ENCODE measurements around the gene CMSS1. TPM values are rescaled to one million over a fixed set of nuclear protein-coding genes. Genes with fewer than 3 reads are reported as not detected.

CMSS1 gene
- total RNA-seq, 1 experiment from 2014 or later: 55.8 TPM

- CTCF ChIA-PET: interaction anchor here (0.8 to 1.3 kb wide), 3 partner anchors 9 to 99 kb away, joined by 3 to 8 read pairs (median 3); no protein-coding TSS in a partner anchor
- BruUV-seq (replicated peaks): no TSS peak
- no peaks in the 10 kb centered on the region for H3K27me3 Mint-ChIP-seq (ENCODE audit: unreplicated experiment)
Observed at GRCh38 chr3:100104817-100105413, 287.3 kb downstream of the CMSS1 start.

GRCh38 chr3:100105501-100105900, 287.8 kb downstream of the CMSS1 start:
- no peaks in the 10 kb centered on the region for H3K9me3 Mint-ChIP-seq (ENCODE audit: low read depth, unreplicated experiment)
- CTCF ChIA-PET: interaction anchor here (0.8 kb wide), 1 partner anchor 99 kb away, joined by 8 read pairs; no protein-coding TSS in a partner anchor
- peak overlapping the region; percentile 74 for H3K27ac Mint-ChIP-seq (ENCODE audit: unreplicated experiment)
- TF ChIP-seq CTCF (IDR thresholded peaks at IDR 0.05; ENCODE audit: unreplicated experiment): no peak
- intact Hi-C loops (cut with micrococcal nuclease; ENCODE audit: unreplicated experiment): no loop called here
- no peak for DNase-seq
- no peaks in the 10 kb centered on the region for H3K36me3 Mint-ChIP-seq (ENCODE audit: insufficient read depth, unreplicated experiment)
- H3K4me3 Mint-ChIP-seq (ENCODE audit: low read depth, unreplicated experiment): no peak overlapping the region
- no TSS peak for BruUV-seq (replicated peaks)
- no peaks in the 10 kb centered on the region for H3K27me3 Mint-ChIP-seq (ENCODE audit: unreplicated experiment)
- H3K4me1 Mint-ChIP-seq (ENCODE audit: low read depth, unreplicated experiment): peaks cover 47% of the 10 kb centered on the region

More at GRCh38 chr3:100104817-100105413, 287.3 kb downstream of the CMSS1 start:
- no peak for DNase-seq
- intact Hi-C loops (cut with micrococcal nuclease; ENCODE audit: unreplicated experiment): no loop called here
- Mint-ChIP-seq H3K9me3 (ENCODE audit: low read depth, unreplicated experiment) (no peaks in the 10 kb centered on the region), H3K27ac (ENCODE audit: unreplicated experiment) (peak overlapping the region; percentile 74), H3K36me3 (ENCODE audit: insufficient read depth, unreplicated experiment) (no peaks in the 10 kb centered on the region), H3K4me3 (ENCODE audit: low read depth, unreplicated experiment) (no peak overlapping the region), H3K4me1 (ENCODE audit: low read depth, unreplicated experiment) (peaks cover 53% of the 10 kb centered on the region)
- no peak for TF ChIP-seq CTCF (IDR thresholded peaks at IDR 0.05; ENCODE audit: unreplicated experiment)

GRCh38 chr3:100106094-100106493, 288.4 kb downstream of the CMSS1 start:
- BruUV-seq (replicated peaks): no TSS peak
- Mint-ChIP-seq H3K9me3 (ENCODE audit: low read depth, unreplicated experiment) (no peaks in the 10 kb centered on the region), H3K36me3 (ENCODE audit: insufficient read depth, unreplicated experiment) (no peaks in the 10 kb centered on the region), H3K27me3 (ENCODE audit: unreplicated experiment) (no peaks in the 10 kb centered on the region), H3K27ac (ENCODE audit: unreplicated experiment) (peak overlapping the region; percentile 74), H3K4me3 (ENCODE audit: low read depth, unreplicated experiment) (no peak overlapping the region), H3K4me1 (ENCODE audit: low read depth, unreplicated experiment) (peaks cover 41% of the 10 kb centered on the region)
- intact Hi-C loops (cut with micrococcal nuclease; ENCODE audit: unreplicated experiment): no loop called here
- CTCF ChIA-PET: no interaction called here
- TF ChIP-seq CTCF (IDR thresholded peaks at IDR 0.05; ENCODE audit: unreplicated experiment): no peak
- no peak for DNase-seq

GRCh38 chr3:100106531-100107141, 289.0 kb downstream of the CMSS1 start:
- no peak for DNase-seq
- BruUV-seq (replicated peaks): no TSS peak
- Mint-ChIP-seq H3K4me1 (ENCODE audit: low read depth, unreplicated experiment) (peaks cover 40% of the 10 kb centered on the region), H3K9me3 (ENCODE audit: low read depth, unreplicated experiment) (no peaks in the 10 kb centered on the region), H3K27ac (ENCODE audit: unreplicated experiment) (peak overlapping the region; percentile 30), H3K27me3 (ENCODE audit: unreplicated experiment) (no peaks in the 10 kb centered on the region), H3K4me3 (ENCODE audit: low read depth, unreplicated experiment) (no peak overlapping the region), H3K36me3 (ENCODE audit: insufficient read depth, unreplicated experiment) (no peaks in the 10 kb centered on the region)
- CTCF ChIA-PET: no interaction called here
- TF ChIP-seq CTCF (IDR thresholded peaks at IDR 0.05; ENCODE audit: unreplicated experiment): no peak
- intact Hi-C loops (cut with micrococcal nuclease; ENCODE audit: unreplicated experiment): no loop called here

All from Calu3 (cell line).